ENCODE data around the gene CDR2L.
"Not testable (repeated sequence)": the region's sequence is repeated elsewhere in the genome, so short reads cannot be mapped to it uniquely, and the experiment has no call there.

CDR2L gene

DNA sequence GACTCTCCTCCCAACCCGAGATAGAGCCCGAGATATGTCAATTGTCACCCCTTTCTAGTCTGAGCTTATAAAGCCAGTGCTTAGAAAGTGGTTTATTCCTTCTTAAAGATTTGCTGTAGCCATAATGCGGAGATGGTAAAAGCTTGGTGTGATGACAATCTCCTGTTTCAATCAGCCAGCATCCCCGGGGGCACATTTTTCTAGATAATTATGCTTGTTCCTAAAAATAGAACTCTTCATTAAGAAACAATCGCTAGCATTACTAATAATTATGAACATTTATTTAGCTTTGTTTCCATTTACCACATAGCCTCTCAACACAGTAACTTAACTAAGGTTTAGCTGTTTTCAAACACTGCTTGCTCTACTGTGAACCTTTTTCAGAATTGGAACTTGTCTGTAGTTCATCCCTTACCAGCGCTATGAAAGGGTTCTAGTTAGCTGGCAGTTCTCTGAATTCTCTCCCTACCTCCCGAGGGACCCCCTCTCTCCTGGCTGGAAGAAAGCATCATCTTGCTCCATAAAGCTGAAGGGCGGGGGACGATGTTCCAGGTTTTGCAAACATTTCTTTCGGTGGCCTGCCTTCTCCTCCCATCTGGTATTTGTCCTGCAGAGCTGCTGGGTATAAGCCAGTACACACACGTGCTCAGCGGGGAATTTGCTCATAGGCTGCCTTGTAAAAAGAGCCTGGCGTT is 24.1 kb downstream of the CDR2L start:
- no peak for DNase-seq

DNA sequence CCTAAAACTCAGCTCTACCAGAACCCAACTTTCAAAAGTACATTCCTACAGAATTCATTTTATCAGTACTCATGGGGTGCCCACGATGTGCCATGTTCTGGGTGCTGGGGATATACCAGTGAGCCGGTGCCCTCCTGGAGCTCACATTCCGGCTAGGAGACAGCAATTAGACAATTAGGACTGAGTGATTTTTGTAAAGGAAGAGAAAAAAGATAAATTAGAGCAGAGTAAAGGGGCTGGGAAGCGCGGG is 24.6 kb downstream of the CDR2L start:
- no peak for DNase-seq

GRCh38 chr17:75012346-75013091 is 25.1 kb downstream of the CDR2L start, which contains the start of gene MRPL58:
TSS of gene MRPL58 (plus strand) at chr17:75012670. CDS start at chr17:75012687, 17 bp downstream.
- DNase-seq, result peak; percentile 66

DNA sequence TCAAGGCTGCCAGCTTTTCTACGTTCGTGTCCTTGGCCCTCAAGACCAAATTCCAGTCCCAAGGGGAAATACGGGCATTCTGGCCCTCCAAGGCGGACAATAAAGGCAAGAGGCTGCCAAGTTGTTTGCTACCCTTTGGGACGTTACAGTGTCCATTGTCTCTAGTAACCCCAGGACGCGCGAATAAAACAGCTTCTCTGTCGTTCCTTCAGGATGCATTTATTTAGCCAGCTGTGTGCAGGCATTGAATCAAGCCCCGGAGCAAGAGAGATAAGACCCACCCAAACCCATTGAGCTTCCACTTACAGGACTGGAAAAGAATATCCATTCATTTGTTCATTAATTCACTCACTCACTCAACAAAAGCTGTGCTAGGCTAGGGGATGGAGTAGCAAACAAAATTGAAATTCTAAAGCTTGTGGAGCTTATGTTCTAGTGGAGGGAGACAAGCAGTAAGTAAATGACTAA is 25.7 kb downstream of the CDR2L start:
- DNase-seq, result no peak

GRCh38 chr17:75019146-75019545 is 31.7 kb downstream of the CDR2L start:
- DNase-seq, result no peak

DNA sequence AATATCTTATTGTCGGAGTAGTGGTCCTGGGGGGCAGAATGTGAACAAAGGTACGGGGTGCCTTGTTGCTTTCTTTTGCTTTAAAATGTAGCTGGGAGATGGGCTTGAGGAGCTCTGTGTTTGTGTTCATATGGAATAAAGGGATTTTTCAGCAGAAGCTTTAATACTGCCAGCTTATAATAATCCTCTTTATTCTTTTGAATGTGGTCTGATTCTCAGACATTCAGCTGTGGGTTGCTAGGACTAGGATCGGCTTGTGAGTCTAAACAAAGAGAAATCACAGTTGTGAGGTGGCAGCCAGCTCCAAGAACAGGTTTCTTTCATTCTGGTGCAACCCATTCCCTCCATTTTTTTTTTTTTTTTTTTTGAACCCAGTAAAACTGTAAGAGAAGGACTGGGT is 32.3 kb downstream of the CDR2L start:
- no peak for DNase-seq

DNA sequence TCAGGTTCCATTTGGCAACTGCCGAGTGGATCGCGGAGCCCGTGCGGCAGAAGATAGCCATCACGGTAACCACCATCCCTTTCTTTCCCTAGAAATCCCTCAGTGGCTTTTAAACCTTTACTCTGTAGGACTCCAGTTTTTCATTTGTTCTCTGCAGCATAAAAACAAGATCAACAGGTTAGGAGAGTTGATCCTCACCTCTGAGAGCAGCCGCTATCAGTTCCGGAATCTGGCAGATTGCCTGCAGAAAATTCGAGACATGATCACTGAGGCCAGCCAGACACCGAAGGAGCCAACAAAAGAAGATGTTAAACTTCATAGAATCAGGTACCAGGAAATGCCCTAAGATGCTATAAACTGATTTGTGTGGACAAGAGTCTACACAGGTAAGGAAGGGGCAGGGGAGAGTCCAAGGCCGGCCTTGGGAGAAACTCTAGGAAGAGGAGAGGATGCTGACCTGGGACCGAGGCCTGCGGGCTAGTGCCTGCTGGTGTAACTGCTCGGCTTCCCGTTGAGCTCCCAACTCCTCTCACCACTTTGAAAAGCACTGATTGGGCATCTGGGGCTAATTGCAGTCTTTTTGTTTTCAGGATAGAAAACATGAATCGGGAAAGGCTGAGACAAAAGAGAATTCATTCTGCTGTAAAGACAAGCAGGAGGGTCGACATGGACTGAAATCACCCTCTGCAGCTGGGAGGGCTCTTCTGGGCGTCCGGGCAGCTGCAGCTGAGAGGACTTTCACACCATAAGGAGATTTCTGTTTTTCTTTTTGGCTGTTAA is 33.1 kb downstream of the CDR2L start:
- DNase-seq, result no peak

- DNase-seq, result no peak
These were observed 37.4 kb downstream of the CDR2L start for GRCh38 chr17:75024686-75025397.

DNA sequence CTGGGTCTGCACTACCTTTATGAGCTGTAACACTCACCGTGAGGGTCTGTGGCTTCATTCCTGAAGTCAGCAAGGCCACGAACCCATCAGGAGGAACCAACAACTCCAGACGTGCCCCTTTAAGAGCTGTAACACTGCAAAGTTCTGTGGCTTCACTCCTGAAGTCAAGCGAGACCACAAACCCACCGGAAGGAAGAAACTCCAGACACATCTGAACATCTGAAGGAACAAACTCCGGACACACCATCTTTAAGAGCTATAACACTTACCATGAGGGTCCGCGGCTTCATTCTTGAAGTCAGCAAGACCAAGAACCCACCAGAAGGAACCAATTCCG is 37.9 kb downstream of the CDR2L start:
- not testable (repeated sequence) for DNase-seq

DNA sequence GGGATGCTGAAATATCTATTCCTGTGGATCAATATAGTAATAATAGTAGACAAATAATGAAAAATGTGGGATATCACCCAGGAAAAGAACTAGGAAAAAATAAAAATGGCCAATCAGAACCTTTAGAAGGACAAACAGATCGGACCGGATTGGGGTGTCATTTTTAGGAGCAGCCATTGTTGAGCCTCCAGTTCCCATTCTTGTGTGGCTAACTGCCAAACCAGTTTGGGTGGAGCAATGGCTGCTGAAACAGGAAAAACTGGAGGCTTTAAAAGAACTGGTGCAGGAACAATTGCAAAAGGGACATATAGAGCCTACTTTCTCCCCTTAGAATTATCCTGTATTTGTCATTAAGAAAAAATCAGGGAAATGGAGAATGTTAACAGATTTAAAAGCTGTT is 39.2 kb downstream of the CDR2L start:
- DNase-seq, result not testable (repeated sequence)

- no peak for DNase-seq
These were observed 42.7 kb downstream of the CDR2L start for GRCh38 chr17:75030161-75030560.

GRCh38 chr17:75031972-75032719 is 44.7 kb downstream of the CDR2L start:
- peak; percentile 54 for DNase-seq

GRCh38 chr17:75032720-75033280 is 45.4 kb downstream of the CDR2L start:
- DNase-seq, result peak; percentile 10

GRCh38 chr17:75033346-75034235 is 46.2 kb downstream of the CDR2L start:
- DNase-seq, result peak; percentile 77

DNA sequence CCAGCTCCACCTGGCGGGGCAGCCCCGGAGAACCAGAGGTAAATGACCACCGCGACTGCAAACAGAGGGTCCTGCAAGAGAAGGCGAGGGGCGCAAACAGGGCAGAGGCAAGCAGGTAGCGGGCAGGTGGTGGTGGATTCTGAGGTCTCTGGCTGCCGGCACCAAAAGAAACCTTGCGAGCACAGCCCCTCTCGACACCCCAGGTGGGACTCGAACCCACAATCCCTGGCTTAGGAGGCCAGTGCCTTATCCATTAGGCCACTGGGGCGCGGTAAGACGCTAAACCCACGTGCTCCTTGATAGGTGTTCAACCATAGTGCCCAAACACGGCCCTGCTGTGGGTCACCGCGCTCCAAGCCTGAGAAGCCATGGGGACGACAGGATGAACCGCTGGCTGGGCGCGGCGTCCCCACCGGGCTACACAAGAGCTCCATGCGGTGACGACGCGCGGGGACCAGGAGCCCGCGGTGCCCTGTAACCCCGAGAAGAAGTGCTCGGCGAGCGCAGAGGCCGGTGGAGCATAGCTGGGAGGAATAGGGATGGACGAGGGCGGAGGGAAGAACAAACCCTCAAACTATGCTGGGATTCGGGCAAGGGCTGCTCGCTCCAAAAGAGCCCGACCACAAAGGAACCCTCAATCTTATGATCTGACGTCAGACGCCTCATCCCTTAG is 46.9 kb downstream of the CDR2L start:
- peak; percentile 67 for DNase-seq

DNA sequence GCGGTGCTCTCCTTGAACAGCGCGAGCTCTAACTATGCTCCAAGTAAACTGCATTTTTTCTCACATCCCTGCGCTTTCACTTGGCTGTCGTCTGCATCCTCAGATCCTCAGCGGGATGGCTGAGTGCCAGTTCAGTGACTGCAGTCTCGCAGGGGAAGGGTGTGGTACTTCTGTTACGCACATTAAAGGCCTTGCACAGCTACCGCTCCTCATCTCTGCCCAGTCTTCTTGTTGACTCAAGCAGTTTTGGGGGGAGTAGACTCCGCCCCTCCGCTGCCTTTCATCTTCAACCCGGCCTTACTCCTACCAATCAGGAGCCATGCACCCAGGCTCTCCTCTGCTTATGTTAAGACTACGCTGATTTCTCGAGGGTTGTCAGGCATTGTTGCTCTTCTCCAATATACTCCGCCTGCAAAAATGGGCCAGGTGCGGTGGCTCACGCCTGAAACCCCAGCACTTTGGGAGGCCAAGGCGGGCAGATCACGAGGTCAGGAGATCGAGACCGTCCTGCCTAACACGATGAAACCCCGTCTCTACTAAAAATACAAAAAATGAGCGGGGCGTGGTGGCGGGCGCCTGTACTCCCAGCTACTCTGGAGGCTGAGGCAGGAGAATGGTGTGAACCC is 49.3 kb downstream of the CDR2L start:
- peak; percentile 88 for DNase-seq

GRCh38 chr17:75039238-75039637 is 51.8 kb downstream of the CDR2L start:
- no peak for DNase-seq

- no peak for DNase-seq
These were observed 54.3 kb downstream of the CDR2L start for GRCh38 chr17:75041656-75042280.

DNA sequence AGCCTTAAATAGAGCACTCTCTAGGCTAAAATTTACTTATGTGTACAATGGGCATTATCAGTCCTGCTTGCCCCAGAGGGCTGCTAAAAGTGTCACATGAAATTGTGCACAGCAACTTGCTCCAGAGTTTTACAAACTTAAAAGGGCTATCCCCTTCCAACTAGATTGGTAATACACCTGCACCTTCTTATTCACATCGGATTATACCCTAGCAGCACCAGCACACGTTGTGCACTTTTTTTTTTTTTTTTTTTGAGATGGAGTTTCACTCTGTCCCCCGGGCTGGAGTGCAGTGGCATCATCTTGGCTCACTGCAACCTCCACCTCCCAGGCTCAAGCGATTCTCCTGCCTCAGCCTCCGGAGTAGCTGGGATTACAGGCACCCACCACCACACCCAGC is 56.4 kb downstream of the CDR2L start:
- not testable (repeated sequence) for DNase-seq

Data from T-helper 9 cell (primary cell).